Ascending aorta (tissue), 2 donors: Measurements from ENCODE around the gene SETBP1. TPM values are rescaled to one million over a fixed set of nuclear protein-coding genes. Genes with fewer than 3 reads are reported as not detected.

Source experiments
- DNase-seq, 2 donors: peaks; one replicate each; pipeline ENCODE4 v3.0.0-alpha.2; 2019; ENCODE audit warnings: low spot score in 2 of 2
- H3K27ac ChIP-seq, 2 donors: fragments of 200-600 bp; sonication (generic); one replicate each; pipeline ENCODE4 v1.5.1; 2016 to 2017; ENCODE audit warnings: mild to moderate bottlenecking in 1 of 2
- H3K27me3 ChIP-seq: fragments of 200-600 bp; sonication (generic); one replicate; pipeline ENCODE4 v1.5.1; 2017
- H3K36me3 ChIP-seq, 2 donors: fragments of 200-600 bp; sonication (generic); one replicate each; pipeline ENCODE4 v1.5.1; 2016
- H3K4me1 ChIP-seq, 2 donors: fragments of 200-600 bp; sonication (generic); one replicate each; pipeline ENCODE4 v1.5.1; 2016 to 2017; ENCODE audit warnings: mild to moderate bottlenecking in 1 of 2
- H3K4me3 ChIP-seq, 2 donors: fragments of 200-600 bp; sonication (generic); one replicate each; pipeline ENCODE4 v1.5.1; 2016 to 2017; ENCODE audit warnings: mild to moderate bottlenecking in 1 of 2
- H3K9me3 ChIP-seq, 2 donors: fragments of 200-600 bp; sonication (generic); one replicate each; pipeline ENCODE4 v1.5.1; 2016
- CTCF ChIP-seq, 3 experiments: fragments of 200-600 bp in 2 of 3; fragments of 450-650 bp in 1 of 3; sonication (generic) in 2 of 3; IDR thresholded peaks; one replicate each; pipeline ENCODE4 v1.5.1; 2016 to 2019; ENCODE audit warnings: antibody characterized with exemption in 3 of 3, mild to moderate bottlenecking in 1 of 3, moderate library complexity in 1 of 3
- intact Hi-C: fragments of 100-400 bp; cut with DNase I; formaldehyde crosslinking; loops from one replicate; pipeline ENCODE4 v1.15.1; 2023
- total RNA-seq: library from RNA; depleted of rRNA; stranded (reverse); fragments of >200 nt; gene quantifications from one replicate; pipeline ENCODE4 v1.1.0, GENCODE V29; 2016

The SETBP1 gene
- total RNA-seq, 1 donor from 2014 or later: 23.5 TPM

GRCh38 chr18:44793194-44793593 is 112.5 kb downstream of the SETBP1 start:
- Histone ChIP-seq H3K9me3 (no peaks in the 10 kb centered on the region), H3K4me3 (no peak overlapping the region), H3K27ac (peak overlapping the region; percentile 84 to 87), H3K4me1 (peaks cover 12 to 36% of the 10 kb centered on the region in 2 donors), H3K36me3 (no peaks in the 10 kb centered on the region), H3K27me3 (no peaks in the 10 kb centered on the region)
- intact Hi-C loops: loop anchor here (5.0 to 10.0 kb wide), 3 partner anchors 111 to 454 kb away; partner anchors contain the start of gene SETBP1
- no peak for TF ChIP-seq CTCF (IDR thresholded peaks at IDR 0.05)
- DNase-seq: no peak

GRCh38 chr18:44793685-44794084 is 113.0 kb downstream of the SETBP1 start:
- TF ChIP-seq CTCF (IDR thresholded peaks at IDR 0.05): no peak
- DNase-seq: no peak
- H3K27ac ChIP-seq: peak overlapping the region; percentile 84 to 87
- H3K4me1 ChIP-seq: peaks cover 12 to 38% of the 10 kb centered on the region in 2 donors
- H3K36me3 ChIP-seq: no peaks in the 10 kb centered on the region
- H3K4me3 ChIP-seq: no peak overlapping the region
- H3K27me3 ChIP-seq: no peaks in the 10 kb centered on the region
- intact Hi-C loops: loop anchor here (5.0 to 10.0 kb wide), 3 partner anchors 111 to 454 kb away; partner anchors contain the start of gene SETBP1
- no peaks in the 10 kb centered on the region for H3K9me3 ChIP-seq

- H3K27me3 ChIP-seq: no peaks in the 10 kb centered on the region
- H3K36me3 ChIP-seq: no peaks in the 10 kb centered on the region
- intact Hi-C loops: loop anchor here (10.0 kb wide), 1 partner anchor 200 kb away; no protein-coding TSS in a partner anchor
- no peaks in the 10 kb centered on the region for H3K9me3 ChIP-seq
- H3K4me1 ChIP-seq: peaks cover 10 to 36% of the 10 kb centered on the region in 2 donors
- H3K4me3 ChIP-seq: no peak overlapping the region
- DNase-seq: no peak
- H3K27ac ChIP-seq: no peak overlapping the region
- TF ChIP-seq CTCF (IDR thresholded peaks at IDR 0.05): no peak
Observed at GRCh38 chr18:44795241-44795640, 114.6 kb downstream of the SETBP1 start.

- no peaks in the 10 kb centered on the region for H3K27me3 ChIP-seq
- no peaks in the 10 kb centered on the region for H3K36me3 ChIP-seq
- H3K27ac ChIP-seq: no peak overlapping the region
- DNase-seq: no peak
- H3K4me1 ChIP-seq: peaks cover 5 to 23% of the 10 kb centered on the region in 2 donors
- H3K9me3 ChIP-seq: no peaks in the 10 kb centered on the region
- H3K4me3 ChIP-seq: no peak overlapping the region
- intact Hi-C loops: loop anchor here (10.0 kb wide), 1 partner anchor 202 kb away; no protein-coding TSS in a partner anchor
- TF ChIP-seq CTCF (IDR thresholded peaks at IDR 0.05): no peak
Observed at GRCh38 chr18:44796429-44797428, 116.0 kb downstream of the SETBP1 start.

- DNase-seq: no peak
- H3K4me3 ChIP-seq: no peak overlapping the region
- H3K27ac ChIP-seq: peak overlapping the region; percentile 10 to 51
- H3K4me1 ChIP-seq: peaks cover 2 to 23% of the 10 kb centered on the region in 2 donors
- H3K27me3 ChIP-seq: no peaks in the 10 kb centered on the region
- no peaks in the 10 kb centered on the region for H3K36me3 ChIP-seq
- TF ChIP-seq CTCF (IDR thresholded peaks at IDR 0.05): no peak
- H3K9me3 ChIP-seq: no peaks in the 10 kb centered on the region
- intact Hi-C loops: loop anchor here (2.0 to 10.0 kb wide), 2 partner anchors 76 to 204 kb away; no protein-coding TSS in a partner anchor
Observed at GRCh38 chr18:44798433-44799048, 117.9 kb downstream of the SETBP1 start.
